Epithelial cell of esophagus (primary cell): Measurements from ENCODE around the gene RAB31.

Experiments used
- DNase-seq: peaks from one replicate; pipeline ENCODE4 v3.0.0; 2010; ENCODE audit warnings: low read depth
- H3K4me3 ChIP-seq: 2 replicates; pipeline ENCODE4 v1.5.1; 2011; ENCODE audit warnings: mild to moderate bottlenecking, low read length, control low read depth
- TF ChIP-seq, protein P1 (sequence below): IDR thresholded peaks from 2 replicates; pipeline ENCODE4 v1.5.1; 2011; ENCODE audit warnings: low read depth, mild to moderate bottlenecking, low read length, control low read depth, inconsistent platforms; ENCODE audit not compliant: insufficient read depth; ENCODE audit errors: missing control alignments

The RAB31 gene

GRCh38 chr18:9828506-9829396 lies 120.7 kb downstream of the RAB31 start:
- no peak overlapping the region for H3K4me3 ChIP-seq
- TF ChIP-seq, protein P1, sequence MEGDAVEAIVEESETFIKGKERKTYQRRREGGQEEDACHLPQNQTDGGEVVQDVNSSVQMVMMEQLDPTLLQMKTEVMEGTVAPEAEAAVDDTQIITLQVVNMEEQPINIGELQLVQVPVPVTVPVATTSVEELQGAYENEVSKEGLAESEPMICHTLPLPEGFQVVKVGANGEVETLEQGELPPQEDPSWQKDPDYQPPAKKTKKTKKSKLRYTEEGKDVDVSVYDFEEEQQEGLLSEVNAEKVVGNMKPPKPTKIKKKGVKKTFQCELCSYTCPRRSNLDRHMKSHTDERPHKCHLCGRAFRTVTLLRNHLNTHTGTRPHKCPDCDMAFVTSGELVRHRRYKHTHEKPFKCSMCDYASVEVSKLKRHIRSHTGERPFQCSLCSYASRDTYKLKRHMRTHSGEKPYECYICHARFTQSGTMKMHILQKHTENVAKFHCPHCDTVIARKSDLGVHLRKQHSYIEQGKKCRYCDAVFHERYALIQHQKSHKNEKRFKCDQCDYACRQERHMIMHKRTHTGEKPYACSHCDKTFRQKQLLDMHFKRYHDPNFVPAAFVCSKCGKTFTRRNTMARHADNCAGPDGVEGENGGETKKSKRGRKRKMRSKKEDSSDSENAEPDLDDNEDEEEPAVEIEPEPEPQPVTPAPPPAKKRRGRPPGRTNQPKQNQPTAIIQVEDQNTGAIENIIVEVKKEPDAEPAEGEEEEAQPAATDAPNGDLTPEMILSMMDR, result no peak
- DNase-seq, result no peak

DNA sequence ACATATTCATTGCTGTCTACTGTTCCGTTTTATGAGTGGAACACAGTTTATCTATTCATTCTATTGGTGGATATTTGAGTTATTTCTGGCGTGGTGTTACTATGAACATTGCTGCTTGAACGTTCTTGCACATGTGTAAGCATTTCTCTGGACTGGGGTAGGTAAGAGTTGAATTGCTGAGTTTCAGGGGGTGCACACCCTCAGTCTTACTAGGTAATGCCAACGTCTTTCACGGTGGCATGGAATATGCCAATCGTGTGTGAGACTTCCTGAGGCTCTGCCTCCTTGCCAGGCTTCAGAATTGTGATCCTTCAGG lies 121.3 kb downstream of the RAB31 start:
- TF ChIP-seq, protein P1, result no peak
- no peak overlapping the region for H3K4me3 ChIP-seq
- no peak for DNase-seq

DNA sequence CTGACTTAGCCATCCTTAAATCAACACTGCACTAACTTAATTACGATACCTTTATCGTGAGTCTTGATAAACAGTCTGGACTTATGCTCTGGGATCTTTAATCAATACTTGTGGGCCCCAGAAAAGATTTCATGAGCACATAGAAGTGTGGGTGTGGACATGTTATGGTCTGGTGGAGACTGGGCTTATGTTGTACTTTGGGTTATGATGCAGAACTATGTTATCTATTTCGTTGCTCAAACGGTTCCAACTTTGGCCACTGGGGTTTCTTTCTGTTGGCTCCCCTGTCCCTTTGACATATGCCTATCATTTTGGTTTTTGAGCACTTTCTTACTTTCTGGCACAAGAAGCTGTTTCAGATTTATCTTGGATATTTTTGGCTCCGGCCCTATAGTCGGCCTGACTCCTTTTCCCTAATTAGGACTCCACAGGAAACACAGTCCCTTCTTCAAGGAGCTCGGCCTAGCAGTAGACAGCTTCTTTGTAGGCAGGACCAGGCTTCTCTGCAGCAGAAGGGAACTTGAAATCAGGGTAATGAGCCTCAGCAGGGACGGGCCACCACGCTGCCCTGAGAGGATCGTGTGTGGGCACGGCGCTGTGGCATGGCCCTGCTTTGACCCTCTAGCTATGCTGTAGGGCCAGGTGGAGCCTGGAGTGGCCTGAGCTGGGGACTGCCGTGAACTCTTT lies 123.1 kb downstream of the RAB31 start:
- DNase-seq, result no peak
- TF ChIP-seq, protein P1, result no peak
- H3K4me3 ChIP-seq, result no peak overlapping the region

DNA sequence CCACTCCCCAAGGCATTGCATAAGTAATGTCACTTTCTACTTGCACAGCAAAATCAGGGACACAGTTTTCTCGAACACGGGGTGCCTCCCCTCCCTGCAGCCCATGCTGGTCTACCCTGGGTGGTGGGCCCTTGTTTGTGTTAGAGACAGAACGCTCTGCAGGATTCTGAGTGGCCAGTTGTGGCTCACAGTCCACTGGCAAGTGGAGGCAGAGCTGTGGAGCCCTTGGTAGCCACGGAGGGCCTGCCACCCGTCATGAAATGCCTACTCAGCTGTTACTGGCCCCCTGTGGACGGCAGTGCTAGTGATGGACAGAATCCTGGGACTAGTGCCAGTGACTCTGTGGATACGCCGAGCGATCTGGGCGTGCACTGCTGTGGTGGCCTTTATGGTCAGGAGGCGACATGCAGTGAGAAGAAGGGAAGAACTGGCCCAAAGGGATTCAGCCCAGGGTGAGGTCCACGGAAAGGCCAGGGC lies 123.7 kb downstream of the RAB31 start:
- H3K4me3 ChIP-seq, result no peak overlapping the region
- TF ChIP-seq, protein P1, result no peak
- no peak for DNase-seq

DNA sequence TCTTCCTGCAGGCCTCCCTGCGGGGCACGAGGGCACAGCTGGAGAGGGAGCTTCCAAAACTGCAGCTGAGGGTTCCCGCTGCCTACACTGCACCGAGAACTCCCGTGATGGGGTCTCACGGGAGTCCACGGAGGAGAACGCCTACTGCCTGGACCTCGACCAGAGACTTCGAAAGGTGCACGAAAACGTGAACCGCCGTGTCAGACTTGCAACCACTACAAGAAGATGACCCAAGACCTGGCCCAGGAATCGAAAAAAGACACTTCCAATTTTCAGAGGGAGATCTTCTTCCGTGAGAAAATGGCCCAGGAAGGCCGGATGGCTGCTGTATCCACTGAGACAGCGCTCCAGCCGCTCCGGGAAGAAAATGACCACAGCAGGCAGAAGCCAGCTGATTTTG lies 124.8 kb downstream of the RAB31 start:
- no peak overlapping the region for H3K4me3 ChIP-seq
- DNase-seq, result no peak
- TF ChIP-seq, protein P1, result no peak

- no peak overlapping the region for H3K4me3 ChIP-seq
- TF ChIP-seq, protein P1, result no peak
- DNase-seq, result no peak
Measured at GRCh38 chr18:9834551-9834950, 126.5 kb downstream of the RAB31 start.
